K562 (cell line): ENCODE results near the gene DCAF17. TPM values are rescaled to one million over a fixed set of nuclear protein-coding genes. Genes with fewer than 3 reads are reported as not detected.

ENCODE experiments used
- BCLAF1 ChIP-seq, 2 experiments: fragments of 450-650 bp in 1 of 2; IDR thresholded peaks; 2 replicates each; pipeline ENCODE4 v1.6.1; 2011 to 2017; ENCODE audit warnings: low read depth in 2 of 2, antibody characterized with exemption in 1 of 2, borderline replicate concordance in 1 of 2, low read length in 1 of 2, mild to moderate bottlenecking in 1 of 2, mixed read lengths in 1 of 2; ENCODE audit not compliant: control insufficient read depth in 1 of 2
- CBX8 ChIP-seq: fragments of 200-600 bp; sonication (generic); IDR thresholded peaks from 2 replicates; pipeline ENCODE4 v1.6.1; 2012; ENCODE audit warnings: borderline replicate concordance, mixed run types, low read depth, mild to moderate bottlenecking, moderate library complexity, mixed read lengths, low read length, control low read depth, inconsistent platforms; ENCODE audit not compliant: poor library complexity, severe bottlenecking; ENCODE audit errors: extremely low read depth
- ETS2 ChIP-seq: IDR thresholded peaks from 2 replicates; pipeline ENCODE4 v1.6.1; 2016; ENCODE audit warnings: borderline replicate concordance, missing genetic modification characterization, mild to moderate bottlenecking, moderate library complexity, missing compliant biosample characterization; ENCODE audit not compliant: poor library complexity, severe bottlenecking
- GABPB1 ChIP-seq: sonication (generic); formaldehyde crosslinking; IDR thresholded peaks from 2 replicates; pipeline ENCODE4 v1.8.0; 2022; ENCODE audit warnings: mild to moderate bottlenecking, missing genetic modification reagents
- GATAD2B ChIP-seq: fragments of 450-650 bp; IDR thresholded peaks from 2 replicates; pipeline ENCODE4 v1.6.1; 2017; ENCODE audit warnings: mild to moderate bottlenecking, borderline replicate concordance
- GTF2A2 ChIP-seq: IDR thresholded peaks from 2 replicates; pipeline ENCODE4 v1.6.1; 2016; ENCODE audit warnings: mild to moderate bottlenecking, missing genetic modification characterization, missing compliant biosample characterization
- HOXB6 ChIP-seq: fragments of 250-450 bp; sonication (Bioruptor Pico); IDR thresholded peaks from 2 replicates; pipeline ENCODE4 v1.5.1; 2022; ENCODE audit warnings: mild to moderate bottlenecking, borderline replicate concordance
- ILF3 ChIP-seq: fragments of 450-650 bp; IDR thresholded peaks from 2 replicates; pipeline ENCODE4 v1.6.1; 2018; ENCODE audit warnings: antibody characterized with exemption, mild to moderate bottlenecking, moderate library complexity, borderline replicate concordance
- MIER1 ChIP-seq: fragments of 450-650 bp; IDR thresholded peaks from 2 replicates; pipeline ENCODE4 v1.6.1; 2016; ENCODE audit warnings: antibody characterized with exemption, mild to moderate bottlenecking, low read depth
- NBN ChIP-seq: fragments of 450-650 bp; IDR thresholded peaks from 2 replicates; pipeline ENCODE4 v1.6.1; 2016; ENCODE audit warnings: low read depth, mild to moderate bottlenecking
- NCOA2 ChIP-seq, 2 experiments: fragments of 450-650 bp; IDR thresholded peaks; 2 replicates each; pipeline ENCODE4 v1.6.1; 2018; ENCODE audit warnings: mild to moderate bottlenecking in 2 of 2, moderate library complexity in 1 of 2; ENCODE audit not compliant: partially characterized antibody in 2 of 2
- POLR2G ChIP-seq: fragments of 200-400 bp; formaldehyde crosslinking; IDR thresholded peaks from 2 replicates; pipeline ENCODE4 v1.6.1; 2017; ENCODE audit warnings: low read depth, mild to moderate bottlenecking, antibody characterized with exemption, low read length, moderate library complexity
- SMAD4 ChIP-seq: fragments of 250-450 bp; sonication (Bioruptor Pico); conservative IDR thresholded peaks from 2 replicates; pipeline ENCODE4 v1.8.0; 2021; ENCODE audit warnings: inconsistent platforms, mild to moderate bottlenecking, moderate library complexity
- SOX6 ChIP-seq: fragments of 450-650 bp; IDR thresholded peaks from 2 replicates; pipeline ENCODE4 v1.6.1; 2014; ENCODE audit warnings: mild to moderate bottlenecking
- TCF7 ChIP-seq: sonication (generic); IDR thresholded peaks from 2 replicates; pipeline ENCODE4 v1.6.1; 2016; ENCODE audit warnings: antibody characterized with exemption, borderline replicate concordance
- YY1 ChIP-seq, 3 experiments: IDR thresholded peaks; 2 replicates each; pipeline ENCODE4 v1.6.1; 2011; ENCODE audit warnings: low read length in 2 of 3, mild to moderate bottlenecking in 2 of 3, moderate library complexity in 2 of 3, borderline replicate concordance in 1 of 3, control low read depth in 1 of 3, low read depth in 1 of 3; ENCODE audit not compliant: insufficient read depth in 3 of 3, insufficient replicate concordance in 2 of 3, control insufficient read depth in 1 of 3, insufficient read length in 1 of 3; ENCODE audit errors: extremely low read depth in 1 of 3
- ZEB2 ChIP-seq: fragments of 450-650 bp; IDR thresholded peaks from 2 replicates; pipeline ENCODE4 v1.6.1; 2016
- ZKSCAN1 ChIP-seq: fragments of 150-350 bp; IDR thresholded peaks from 2 replicates; pipeline ENCODE4 v1.6.1; 2016; ENCODE audit warnings: low read depth, low read length
- ZNF143 ChIP-seq: sonication (generic); formaldehyde crosslinking; IDR thresholded peaks from 2 replicates; pipeline ENCODE4 v1.9.0; 2022; ENCODE audit warnings: mild to moderate bottlenecking, missing genetic modification reagents
- ZNF165 ChIP-seq: fragments of 250-450 bp; sonication (Bioruptor Pico); IDR thresholded peaks from 2 replicates; pipeline ENCODE4 v1.4.0; 2020; ENCODE audit warnings: borderline replicate concordance
- polyA plus RNA-seq, 8 experiments: library from polyadenylated mRNA; depleted of rRNA in 4 of 8; stranded (reverse) in 5 of 8; unstranded in 3 of 8; fragments of >200 nt; fragmentation: Nextera tagmentation in 2 of 8; fragmentation: Illumina TruSeq in 1 of 8; extraction: Ambion mirVana in 2 of 8; extraction: Trizol in 1 of 8; gene quantifications; 2 replicates each; pipeline versions ENCODE4 v1.2.1 to v1.2.3, GENCODE V29; 2011 to 2014; ENCODE audit warnings: inconsistent platforms in 1 of 8, missing spikeins in 1 of 8
- total RNA-seq, 7 experiments: library from RNA; depleted of rRNA in 6 of 7; stranded (reverse); fragments of >200 nt in 6 of 7; fragmentation: Illumina TruSeq in 2 of 7; extraction: Trizol in 2 of 7; gene quantifications; 2 replicates each; pipeline versions ENCODE4 v1.2.1 to v1.2.3, GENCODE V29; 2011 to 2021; ENCODE audit warnings: low replicate concordance in 1 of 7
- TF ChIP-seq, protein P1 (sequence below): fragments of 450-650 bp; IDR thresholded peaks from 2 replicates; pipeline ENCODE4 v1.6.1; 2017; ENCODE audit warnings: antibody characterized with exemption

Gene DCAF17
- total and polyA plus RNA-seq, 9 of the 15 experiments (the other 6 are each of a cell fraction or from before 2014, with no cell fraction given): 10.0 to 38.5 (median 27.1) TPM

DNA sequence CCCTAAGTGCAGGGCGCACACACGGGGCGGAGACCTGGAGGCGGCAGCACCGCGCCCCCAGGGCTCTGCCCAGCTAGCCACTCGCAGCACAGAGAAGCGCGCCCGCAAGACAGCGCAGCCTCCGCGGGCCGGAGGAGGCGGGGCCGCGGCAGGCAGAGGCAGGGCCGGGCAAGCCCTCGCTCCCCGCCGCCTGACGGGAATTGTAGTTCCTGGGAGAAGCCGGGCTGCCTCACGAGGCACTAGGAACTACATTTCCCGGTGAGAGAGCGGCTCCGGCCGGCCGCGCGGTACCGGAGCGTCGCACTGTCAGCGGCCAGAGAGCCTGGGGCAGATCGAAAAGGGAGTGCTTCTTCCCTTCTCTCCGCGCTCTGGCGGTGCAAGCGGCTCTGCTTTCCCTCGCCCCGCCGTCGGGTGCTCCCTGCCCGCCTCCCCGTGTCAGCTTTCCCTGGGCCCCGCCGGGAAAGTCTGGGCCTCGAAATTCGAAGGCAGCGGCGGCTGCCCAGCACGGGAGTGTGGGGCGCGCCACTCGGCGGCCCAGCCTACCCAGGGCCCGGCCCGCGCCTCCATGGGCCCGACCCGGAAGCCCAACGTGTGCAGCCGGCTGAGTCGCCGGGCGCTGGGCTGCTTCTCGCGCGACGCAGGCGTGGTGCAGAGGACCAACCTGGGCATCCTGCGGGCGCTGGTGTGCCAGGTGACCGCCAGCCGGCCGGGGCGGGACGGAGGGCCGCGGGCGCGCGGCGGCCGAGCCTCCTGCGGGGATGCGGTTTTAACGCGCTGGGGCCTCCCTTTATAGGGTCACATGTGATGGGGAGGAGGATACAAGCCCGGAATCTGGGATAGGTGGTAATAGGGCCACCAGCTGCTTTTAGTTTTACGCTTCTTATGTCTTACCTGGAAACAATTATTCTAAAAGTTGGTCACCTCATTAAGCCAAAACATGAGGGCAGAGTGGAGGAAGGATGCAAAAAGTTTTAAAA, at the start of gene DCAF17 (continued):
- TF ChIP-seq BCLAF1 (IDR thresholded peaks at IDR 0.05; ENCODE audit: borderline replicate concordance in 1 of 2, control insufficient read depth in 1 of 2, low read depth in 2 of 2, low read length in 1 of 2) (no peak), ZEB2 (no peak), SOX6 (0 out of 2 replicates have a peak, but pooled peaks have one; percentile 62), HOXB6 (no peak), NBN (no peak), GABPB1 (CRISPR knock-in tag) (peak; percentile 82), MIER1 (no peak), CBX8 (no peak), YY1 (IDR thresholded peaks at IDR 0.05; ENCODE audit: borderline replicate concordance in 1 of 3, control insufficient read depth in 1 of 3, extremely low read depth in 1 of 3, insufficient read depth in 3 of 3, insufficient read length in 1 of 3, insufficient replicate concordance in 2 of 3, low read depth in 1 of 3, low read length in 2 of 3) (peak; percentile 22 to 72 (median 71)), ETS2 (tag) (no peak), ZNF143 (CRISPR knock-in tag) (peak; percentile 97), TCF7 (no peak), ZKSCAN1 (peak; percentile 50; the same call in 1 of the 2 replicates), SMAD4 (peak; percentile 76), POLR2G (peak; percentile 99), GTF2A2 (tag) (peak; percentile 86), GATAD2B (peak; percentile 83; the same call in 1 of the 2 replicates), ZNF165 (CRISPR knock-in tag) (peak; percentile 65; the same call in 1 of the 2 replicates), ILF3 (0 out of 2 replicates have a peak, but pooled peaks have one; percentile 26), NCOA2 (IDR thresholded peaks at IDR 0.05; ENCODE audit: partially characterized antibody in 2 of 2) (no peak)
- TF ChIP-seq, protein P1, sequence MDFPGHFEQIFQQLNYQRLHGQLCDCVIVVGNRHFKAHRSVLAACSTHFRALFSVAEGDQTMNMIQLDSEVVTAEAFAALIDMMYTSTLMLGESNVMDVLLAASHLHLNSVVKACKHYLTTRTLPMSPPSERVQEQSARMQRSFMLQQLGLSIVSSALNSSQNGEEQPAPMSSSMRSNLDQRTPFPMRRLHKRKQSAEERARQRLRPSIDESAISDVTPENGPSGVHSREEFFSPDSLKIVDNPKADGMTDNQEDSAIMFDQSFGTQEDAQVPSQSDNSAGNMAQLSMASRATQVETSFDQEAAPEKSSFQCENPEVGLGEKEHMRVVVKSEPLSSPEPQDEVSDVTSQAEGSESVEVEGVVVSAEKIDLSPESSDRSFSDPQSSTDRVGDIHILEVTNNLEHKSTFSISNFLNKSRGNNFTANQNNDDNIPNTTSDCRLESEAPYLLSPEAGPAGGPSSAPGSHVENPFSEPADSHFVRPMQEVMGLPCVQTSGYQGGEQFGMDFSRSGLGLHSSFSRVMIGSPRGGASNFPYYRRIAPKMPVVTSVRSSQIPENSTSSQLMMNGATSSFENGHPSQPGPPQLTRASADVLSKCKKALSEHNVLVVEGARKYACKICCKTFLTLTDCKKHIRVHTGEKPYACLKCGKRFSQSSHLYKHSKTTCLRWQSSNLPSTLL: no peak
